Ishikawa (cell line): ENCODE measurements around the gene TNFRSF12A.

Experiments used
- CEBPB ChIP-seq: IDR thresholded peaks from 2 replicates; pipeline ENCODE4 v1.6.1; 2012
- CREB1 ChIP-seq: IDR thresholded peaks from 2 replicates; pipeline ENCODE4 v1.6.1; 2012; ENCODE audit warnings: low read depth
- EGR1 ChIP-seq: IDR thresholded peaks from 2 replicates; pipeline ENCODE4 v1.6.1; 2012
- EP300 ChIP-seq: IDR thresholded peaks from 2 replicates; pipeline ENCODE4 v1.6.1; 2012; ENCODE audit warnings: borderline replicate concordance
- FOXM1 ChIP-seq: IDR thresholded peaks from 2 replicates; pipeline ENCODE4 v1.6.1; 2012; ENCODE audit warnings: low read depth, borderline replicate concordance
- NFIC ChIP-seq: IDR thresholded peaks from 2 replicates; pipeline ENCODE4 v1.6.1; 2012
- RAD21 ChIP-seq: IDR thresholded peaks from 2 replicates; pipeline ENCODE4 v1.6.1; 2012; ENCODE audit warnings: low read depth
- REST ChIP-seq: IDR thresholded peaks from 2 replicates; pipeline ENCODE4 v1.6.1; 2012; ENCODE audit warnings: low read depth, mild to moderate bottlenecking
- TAF1 ChIP-seq: IDR thresholded peaks from 2 replicates; pipeline ENCODE4 v1.6.1; 2012; ENCODE audit warnings: low read depth, mild to moderate bottlenecking
- TCF12 ChIP-seq: IDR thresholded peaks from 2 replicates; pipeline ENCODE4 v1.6.1; 2012; ENCODE audit warnings: low read depth
- TEAD4 ChIP-seq: IDR thresholded peaks from 2 replicates; pipeline ENCODE4 v1.6.1; 2012
- USF1 ChIP-seq: IDR thresholded peaks from 2 replicates; pipeline ENCODE4 v1.6.1; 2012
- YY1 ChIP-seq: IDR thresholded peaks from 2 replicates; pipeline ENCODE4 v1.6.1; 2012; ENCODE audit warnings: low read depth
- ZBTB7A ChIP-seq: IDR thresholded peaks from 2 replicates; pipeline ENCODE4 v1.6.1; 2012; ENCODE audit warnings: low read depth
- TF ChIP-seq, protein P1 (sequence below): IDR thresholded peaks from 2 replicates; pipeline ENCODE4 v1.6.1; 2012

The TNFRSF12A gene

DNA sequence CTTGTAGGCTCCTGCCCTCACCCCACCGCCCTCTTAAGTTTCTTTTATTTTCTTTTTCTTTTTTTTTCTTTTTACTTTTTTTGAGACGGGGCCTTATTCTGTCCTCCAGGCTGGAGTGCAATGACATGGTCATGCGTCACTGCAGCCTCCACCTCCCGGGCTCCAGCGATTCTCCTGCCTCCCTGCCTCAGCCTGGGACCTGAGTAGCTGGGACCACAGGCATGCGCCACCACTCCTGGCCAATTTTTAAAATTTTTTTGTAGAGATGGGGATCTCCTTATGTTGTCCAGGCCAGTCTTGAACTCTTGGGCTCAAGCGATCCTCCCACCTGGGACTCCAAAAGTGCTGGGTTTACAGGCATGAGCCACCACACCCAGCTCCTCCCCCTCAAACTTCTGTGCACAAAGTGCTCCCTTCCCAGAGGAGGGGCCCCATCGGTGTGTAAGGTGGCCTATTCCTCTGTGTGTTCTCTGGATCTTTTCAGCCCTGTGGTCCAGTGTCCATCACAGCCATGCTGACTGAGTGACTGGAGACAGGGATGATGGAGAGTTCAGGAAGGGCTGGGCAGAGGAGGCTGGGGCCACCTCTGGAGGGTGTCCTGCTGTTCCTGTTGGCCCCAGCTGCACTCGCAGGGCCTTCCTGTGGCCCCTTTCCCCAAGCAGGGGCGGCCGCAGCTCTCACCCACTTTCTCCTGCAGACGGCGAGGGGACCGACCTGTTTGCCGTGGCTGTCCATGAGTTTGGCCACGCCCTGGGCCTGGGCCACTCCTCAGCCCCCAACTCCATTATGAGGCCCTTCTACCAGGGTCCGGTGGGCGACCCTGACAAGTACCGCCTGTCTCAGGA, 36.4 kb downstream of the TNFRSF12A start:
- TF ChIP-seq USF1 (no peak), CEBPB (no peak), ZBTB7A (no peak), CREB1 (no peak), TAF1 (no peak), EP300 (no peak)

GRCh38 chr16:3057181-3058138, 37.3 kb downstream of the TNFRSF12A start:
- TF ChIP-seq RAD21 (no peak), TAF1 (no peak), CREB1 (no peak), NFIC (no peak), USF1 (no peak), EP300 (no peak), ZBTB7A (no peak), TCF12 (no peak), TEAD4 (no peak), EGR1 (no peak), YY1 (no peak), FOXM1 (no peak), REST (no peak), CEBPB (no peak)
- TF ChIP-seq, protein P1, sequence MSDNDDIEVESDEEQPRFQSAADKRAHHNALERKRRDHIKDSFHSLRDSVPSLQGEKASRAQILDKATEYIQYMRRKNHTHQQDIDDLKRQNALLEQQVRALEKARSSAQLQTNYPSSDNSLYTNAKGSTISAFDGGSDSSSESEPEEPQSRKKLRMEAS, result no peak

- TF ChIP-seq, protein P1, result no peak
- TF ChIP-seq NFIC (no peak), CREB1 (no peak), CEBPB (no peak)
These were observed 38.2 kb downstream of the TNFRSF12A start for GRCh38 chr16:3058139-3059030.

DNA sequence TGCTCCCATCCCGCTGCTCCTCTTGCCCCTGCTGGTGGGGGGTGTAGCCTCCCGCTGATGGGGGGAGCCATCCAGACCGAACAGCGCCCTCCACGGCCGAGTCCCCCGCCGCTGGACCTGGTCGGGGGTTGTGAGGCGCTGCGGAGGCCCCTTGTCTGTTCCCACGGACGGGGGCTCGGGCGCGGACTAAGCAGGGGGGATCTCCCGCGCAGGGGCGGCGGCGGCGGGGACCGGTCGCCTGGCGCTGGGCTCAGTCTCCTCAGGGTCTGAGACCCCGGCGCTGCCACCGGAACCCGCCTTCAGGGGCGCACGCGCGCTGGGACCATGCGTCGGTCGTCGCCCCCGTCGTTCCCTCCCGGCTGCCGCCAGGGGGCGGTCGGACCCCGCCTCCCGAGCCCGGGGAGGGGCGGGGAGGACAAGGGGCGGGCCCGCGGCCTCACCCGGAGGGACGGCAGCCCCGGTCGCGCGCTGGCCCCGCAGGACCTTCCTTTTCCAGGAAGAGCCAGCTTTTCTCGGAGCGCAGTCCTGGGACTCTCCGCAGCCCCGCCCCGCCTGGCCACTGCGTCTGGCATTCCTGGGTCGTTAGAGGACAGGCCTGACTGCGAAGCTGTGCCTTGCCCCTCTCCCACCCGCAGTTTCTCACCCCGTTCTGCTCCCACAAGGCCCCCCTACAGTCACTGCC, 39.0 kb downstream of the TNFRSF12A start:
- TF ChIP-seq TAF1 (peak; percentile 36; the same call in 1 of the 2 replicates), CREB1 (no peak), TCF12 (no peak), TEAD4 (0 out of 2 replicates have a peak, but pooled peaks have one; percentile 21), NFIC (no peak), EP300 (no peak), FOXM1 (no peak), YY1 (no peak), RAD21 (peak; percentile 76), EGR1 (0 out of 2 replicates have a peak, but pooled peaks have one; percentile 22), CEBPB (no peak), REST (no peak), ZBTB7A (peak; percentile 93), USF1 (no peak)
- TF ChIP-seq, protein P1, result peak; percentile 54; the same call in 1 of the 2 replicates
